K562 (cell line): ENCODE measurements around the gene RIMOC1. TPM values are rescaled to one million over a fixed set of nuclear protein-coding genes. Genes with fewer than 3 reads are reported as not detected.

Experiments used
- ATAC-seq: fragments of 200-7000 bp; cut with Tn5 transposase; 3 replicates; pipeline ENCODE4 v1.9.1; 2020; ENCODE audit warnings: moderate library complexity
- BruUV-seq: library from RNA; stranded (reverse); fragments of 400-500 nt; replicated peaks from 2 replicates; lab custom pipeline; 2021; lab: Mats Ljungman, UMichigan
- CTCF ChIA-PET: fragments of 300-600 bp; formaldehyde crosslinking; extraction: SDS; loops from one replicate; lab custom pipeline; 2021; ENCODE audit warnings: low intra/inter-chr PET ratio; lab: Yijun Ruan, JAX
- POLR2A ChIA-PET: fragments of 300-600, 350-650 bp; sonication (Branson Sonifier 250); formaldehyde crosslinking; extraction: SDS; loops from one replicate; lab custom pipeline; 2021; ENCODE audit warnings: antibody characterized with exemption, inconsistent platforms; lab: Yijun Ruan, JAX
- DNase-seq, 4 experiments: peaks; one replicate each; pipeline versions ENCODE4 v3.0.0 to v3.0.0-alpha.2; 2011 to 2018; ENCODE audit warnings: low spot score in 3 of 4, mixed read lengths in 3 of 4; ENCODE audit errors: extremely low read depth in 1 of 4
- FAIRE-seq: peaks from 2 replicates; lab custom pipeline; 2011; peaks lifted over from hg19 to GRCh38; lab: Jason Lieb, UNC
- H2AFZ ChIP-seq: 2 replicates; pipeline ENCODE4 v1.6.0; 2011; ENCODE audit warnings: low read depth, low read length, control low read depth, inconsistent platforms
- H3K27ac ChIP-seq: fragments of 200-600 bp; 3 replicates; pipeline ENCODE4 v1.8.0; 2011; ENCODE audit warnings: low read depth, mild to moderate bottlenecking, control low read depth, inconsistent platforms, low read length, moderate library complexity, mixed read lengths; ENCODE audit errors: extremely low read depth
- H3K27me3 ChIP-seq, 2 experiments: fragments of 300-600 bp in 1 of 2; 2 replicates in 1 of 2; 3 replicates in 1 of 2; pipeline versions ENCODE4 v1.6.0 to v1.8.0; 2011; ENCODE audit warnings: inconsistent platforms in 2 of 2, low read length in 2 of 2, mild to moderate bottlenecking in 1 of 2, mixed read lengths in 1 of 2, moderate library complexity in 1 of 2; ENCODE audit not compliant: control insufficient read depth in 2 of 2, insufficient read depth in 2 of 2
- H3K36me3 ChIP-seq: fragments of 300-600 bp; 3 replicates; pipeline ENCODE4 v1.8.0; 2011; ENCODE audit warnings: mild to moderate bottlenecking, low read length, inconsistent platforms; ENCODE audit not compliant: control insufficient read depth, insufficient read depth
- H3K4me1 ChIP-seq, 2 experiments: fragments of 200-600 bp in 1 of 2; replicated peaks in 1 of 2; 2 replicates in 1 of 2; 3 replicates in 1 of 2; pipeline versions ENCODE4 v1.5.1 to v1.8.0; 2011; ENCODE audit warnings: inconsistent platforms in 2 of 2, low read length in 2 of 2, mild to moderate bottlenecking in 1 of 2, mixed read lengths in 1 of 2, moderate library complexity in 1 of 2; ENCODE audit not compliant: control insufficient read depth in 2 of 2, insufficient read depth in 2 of 2
- H3K4me2 ChIP-seq: 2 replicates; pipeline ENCODE4 v1.6.1; 2011; ENCODE audit warnings: low read length, control low read depth, inconsistent platforms, mixed read lengths; ENCODE audit not compliant: insufficient read depth
- H3K4me3 ChIP-seq: fragments of 200-600 bp; sonication (generic), shearing (Covaris generic); 2 replicates; pipeline ENCODE4 v1.5.1; 2016; ENCODE audit warnings: control low read depth, inconsistent platforms
- H3K79me2 ChIP-seq: fragments of 200-600 bp; 3 replicates; pipeline ENCODE4 v1.8.0; 2011; ENCODE audit warnings: low read length, inconsistent platforms; ENCODE audit not compliant: control insufficient read depth, insufficient read depth
- H3K9ac ChIP-seq, 2 experiments: 2 replicates each; pipeline versions ENCODE4 v1.6.0 to v1.6.1; 2011; ENCODE audit warnings: low read depth in 2 of 2, low read length in 2 of 2, control low read depth in 1 of 2, inconsistent platforms in 1 of 2, mild to moderate bottlenecking in 1 of 2, mixed read lengths in 1 of 2; ENCODE audit not compliant: insufficient read depth in 1 of 2
- H3K9me1 ChIP-seq: one replicate; pipeline ENCODE4 v1.6.0; 2011; ENCODE audit warnings: inconsistent platforms, mild to moderate bottlenecking, low read length, moderate library complexity; ENCODE audit not compliant: control insufficient read depth, insufficient read depth
- H3K9me3 ChIP-seq: replicated peaks from 2 replicates; pipeline ENCODE4 v1.5.1; 2011; ENCODE audit warnings: low read depth, low read length, inconsistent platforms; ENCODE audit not compliant: control insufficient read depth, insufficient read depth
- H4K20me1 ChIP-seq: replicated peaks from 2 replicates; pipeline ENCODE4 v1.6.1; 2011; ENCODE audit warnings: low read length, inconsistent platforms, mixed read lengths; ENCODE audit not compliant: control insufficient read depth, insufficient read depth
- ATF7 ChIP-seq: fragments of 450-650 bp; IDR thresholded peaks from 2 replicates; pipeline ENCODE4 v1.7.1; 2014; ENCODE audit warnings: mild to moderate bottlenecking, moderate library complexity
- C11orf30 ChIP-seq: fragments of 450-650 bp; IDR thresholded peaks from 2 replicates; pipeline ENCODE4 v1.6.1; 2016; ENCODE audit warnings: low read depth, mild to moderate bottlenecking
- GABPB1 ChIP-seq: sonication (generic); formaldehyde crosslinking; IDR thresholded peaks from 2 replicates; pipeline ENCODE4 v1.8.0; 2022; ENCODE audit warnings: mild to moderate bottlenecking, missing genetic modification reagents
- GTF2E2 ChIP-seq: fragments of 200-800 bp; sonication (Bioruptor generic); IDR thresholded peaks from 2 replicates; pipeline ENCODE4 v1.6.1; 2016; ENCODE audit warnings: missing genetic modification characterization, missing compliant biosample characterization
- MNT ChIP-seq, 2 experiments: fragments of 450-650 bp; conservative IDR thresholded peaks; 2 replicates each; pipeline ENCODE4 v1.6.1; 2017; ENCODE audit warnings: mild to moderate bottlenecking in 2 of 2, moderate library complexity in 2 of 2
- MTA3 ChIP-seq: fragments of 450-650 bp; formaldehyde crosslinking; IDR thresholded peaks from 2 replicates; pipeline ENCODE4 v1.6.1; 2017; ENCODE audit warnings: mild to moderate bottlenecking, borderline replicate concordance
- NR1H2 ChIP-seq: sonication (generic); formaldehyde crosslinking; IDR thresholded peaks from 2 replicates; pipeline ENCODE4 v1.4.0; 2020; ENCODE audit warnings: mild to moderate bottlenecking, missing genetic modification reagents
- PTBP1 ChIP-seq: fragments of 200-400 bp; formaldehyde crosslinking; IDR thresholded peaks from 2 replicates; pipeline ENCODE4 v1.6.1; 2017; ENCODE audit warnings: low read depth, low read length
- RNF2 ChIP-seq: sonication (generic); IDR thresholded peaks from 2 replicates; pipeline ENCODE4 v1.6.1; 2016
- SIN3A ChIP-seq, 2 experiments: fragments of 150-350 bp in 1 of 2; IDR thresholded peaks; 2 replicates each; pipeline ENCODE4 v1.6.1; 2011 to 2016; ENCODE audit warnings: borderline replicate concordance in 2 of 2, low read depth in 2 of 2, low read length in 2 of 2, mild to moderate bottlenecking in 2 of 2, moderate library complexity in 2 of 2; ENCODE audit not compliant: control insufficient read depth in 1 of 2
- TFAM ChIP-seq: fragments of 250-450 bp; sonication (Bioruptor Pico); conservative IDR thresholded peaks from 2 replicates; pipeline ENCODE4 v1.5.0; 2021; ENCODE audit warnings: mild to moderate bottlenecking, moderate library complexity
- ZNF282 ChIP-seq: sonication (generic); formaldehyde crosslinking; IDR thresholded peaks from 2 replicates; pipeline ENCODE4 v1.8.1; 2023; ENCODE audit warnings: missing genetic modification reagents
- ZNF592 ChIP-seq: fragments of 450-650 bp; IDR thresholded peaks from 2 replicates; pipeline ENCODE4 v1.6.1; 2017; ENCODE audit warnings: antibody characterized with exemption, mild to moderate bottlenecking
- WGBS: fragments of 100-300 bp; shearing (Covaris generic); methylation state at CpG from one replicate; pipeline ENCODE4 v1.1.6; 2016; ENCODE audit warnings: low coverage, mixed read lengths; ENCODE audit not compliant: insufficient coverage; ENCODE audit errors: missing lambda C conversion rate; 5-methylcytosine and 5-hydroxymethylcytosine counted together
- in situ Hi-C: fragments of 300-500 bp; cut with MboI; formaldehyde crosslinking; loops from 4 replicates; pipeline ENCODE4 v1.15.0; 2018; ENCODE audit warnings: inconsistent platforms, mixed read lengths
- intact Hi-C: fragments of 100-400 bp; cut with micrococcal nuclease; formaldehyde crosslinking; loops from 2 replicates; pipeline ENCODE4 v1.14.2; 2022
- polyA plus RNA-seq, 8 experiments: library from polyadenylated mRNA; depleted of rRNA in 4 of 8; stranded (reverse) in 5 of 8; unstranded in 3 of 8; fragments of >200 nt; fragmentation: Nextera tagmentation in 2 of 8; fragmentation: Illumina TruSeq in 1 of 8; extraction: Ambion mirVana in 2 of 8; extraction: Trizol in 1 of 8; gene quantifications; 2 replicates each; pipeline versions ENCODE4 v1.2.1 to v1.2.3, GENCODE V29; 2011 to 2014; ENCODE audit warnings: inconsistent platforms in 1 of 8, missing spikeins in 1 of 8
- total RNA-seq, 7 experiments: library from RNA; depleted of rRNA in 6 of 7; stranded (reverse); fragments of >200 nt in 6 of 7; fragmentation: Illumina TruSeq in 2 of 7; extraction: Trizol in 2 of 7; gene quantifications; 2 replicates each; pipeline versions ENCODE4 v1.2.1 to v1.2.3, GENCODE V29; 2011 to 2021; ENCODE audit warnings: low replicate concordance in 1 of 7

The RIMOC1 gene
- total and polyA plus RNA-seq, 9 of the 15 experiments (the other 6 are each of a cell fraction or from before 2014, with no cell fraction given), result 11.6 to 63.1 (median 30.8) TPM

- TF ChIP-seq ZNF592, result 0 out of 2 replicates have a peak, but pooled peaks have one; percentile 27
Observed at GRCh38 chr5:41869151-41869723, 34.9 kb upstream of the RIMOC1 start (continued).

- BruUV-seq, result TSS peak; percentile 36
- ATAC-seq (peak; percentile 89), FAIRE-seq (no peak), DNase-seq (peak; percentile 77 to 92 (median 80))
- no peaks in the 10 kb centered on the region for H3K9me3 ChIP-seq
- H3K36me3 ChIP-seq, result peaks cover 10% of the 10 kb centered on the region; the same call in 2 of the 3 replicates
- H3K27ac ChIP-seq, result peak within 1 kb of the TSS; percentile 79
- no peaks in the 10 kb centered on the region for H3K27me3 ChIP-seq
- WGBS, result 16% methylated on average over 73 of the region's 82 CpGs
- ChIA-PET POLR2A (interaction anchor here (0.7 to 3.5 kb wide), 5 partner anchors 9 to 203 kb away, joined by 3 to 25 read pairs (median 4); partner anchors contain the start of gene FBXO4), CTCF (no interaction called here)
- H4K20me1 ChIP-seq, result no peaks in the 10 kb centered on the region
- H3K79me2 ChIP-seq, result peaks cover 49% of the 10 kb centered on the region
- H3K9me1 ChIP-seq, result no peaks in the 10 kb centered on the region
- in situ Hi-C loops, result loop anchor here (10.0 to 25.0 kb wide), 3 partner anchors 717 to 1005 kb away; partner anchors contain the start of gene CCDC152
- H3K9ac ChIP-seq, result peak within 1 kb of the TSS; percentile 81 to 92
- H2AFZ ChIP-seq, result peak within 1 kb of the TSS; percentile 88
- peaks cover 14 to 16% of the 10 kb centered on the region in 2 experiments; a peak in 4 of 5 replicates for H3K4me1 ChIP-seq
- peak within 1 kb of the TSS; percentile 57 for H3K4me3 ChIP-seq
- peak within 1 kb of the TSS; percentile 80 for H3K4me2 ChIP-seq
- intact Hi-C loops, result loop anchor here (1.0 to 2.0 kb wide), 2 partner anchors 34 to 55 kb away; partner anchors contain the start of genes FBXO4 and RIMOC1
- TF ChIP-seq MTA3 (peak; percentile 68; the same call in 1 of the 2 replicates), TFAM (CRISPR knock-in tag) (no peak), ATF7 (peak; percentile 88), MNT (conservative IDR thresholded peaks at IDR 0.05) (peak; percentile 53 to 76), GABPB1 (CRISPR knock-in tag) (peak; percentile 62), GTF2E2 (peak; percentile 83), SIN3A (IDR thresholded peaks at IDR 0.05; ENCODE audit: borderline replicate concordance in 2 of 2, control insufficient read depth in 1 of 2, low read depth in 2 of 2, low read length in 2 of 2) (peak in 1 of 2 experiments; percentile 37; a peak in 1 of 4 replicates), NR1H2 (no peak), ZNF282 (CRISPR knock-in tag) (no peak), PTBP1 (no peak), C11orf30 (peak; percentile 57; the same call in 1 of the 2 replicates), RNF2 (peak; percentile 62; the same call in 1 of the 2 replicates)
Observed at GRCh38 chr5:41869724-41870626, 34.2 kb upstream of the RIMOC1 start, which contains the start of gene OXCT1. TSS of gene OXCT1 (minus strand) at chr5:41870425. CDS start at chr5:41870358, 67 bp downstream.
